Stimulated activated CD4-positive, alpha-beta T cell treated with anti-CD3 and anti-CD28 coated beads, TNF-alpha, amount 100 ng/mL, for 48 hours (primary cell): ENCODE results near the gene GTPBP1.

ENCODE experiments used
- DNase-seq, 3 donors: peaks; one replicate each; pipeline ENCODE4 v3.0.0-alpha.2; 2020; ENCODE audit warnings: low read depth in 3 of 3

The GTPBP1 gene

GRCh38 chr22:38705235-38706100 is at the start of gene GTPBP1:
Gene GTPBP1 (plus strand): TSS chr22:38705944. CDS start chr22:38705956, 12 bp downstream.
- DNase-seq = peak; percentile 89 to 97 (median 95)

- peak; percentile 67 to 82 (median 68) for DNase-seq
These were observed 49.3 kb upstream of the GTPBP1 start, which contains the start of the genes CBY1 and FAM227A for GRCh38 chr22:38656256-38657044. Gene CBY1 (plus strand): TSS chr22:38656638. CDS start chr22:38668055, 11,417 bp downstream. Gene FAM227A (minus strand): TSS chr22:38656392. CDS start chr22:38650168, 6,224 bp downstream.

GRCh38 chr22:38657045-38657909 is 48.5 kb upstream of the GTPBP1 start:
- DNase-seq = peak; percentile 7 to 28 (median 15)

GRCh38 chr22:38674888-38675287 is 30.9 kb upstream of the GTPBP1 start:
- DNase-seq = no peak

GRCh38 chr22:38675833-38676232 is 29.9 kb upstream of the GTPBP1 start:
- DNase-seq = no peak

- peak; percentile 73 to 80 (median 76) for DNase-seq
These were observed 24.0 kb upstream of the GTPBP1 start, which contains the start of gene TOMM22 for GRCh38 chr22:38681582-38682335. Gene TOMM22 (plus strand): TSS chr22:38681957. CDS start chr22:38681979, 22 bp downstream.

- no peak for DNase-seq
These were observed 20.8 kb upstream of the GTPBP1 start for GRCh38 chr22:38684895-38685294.

- no peak for DNase-seq
These were observed 20.0 kb upstream of the GTPBP1 start for GRCh38 chr22:38685761-38686160.

GRCh38 chr22:38689651-38690050 is 16.1 kb upstream of the GTPBP1 start:
- DNase-seq = no peak

GRCh38 chr22:38694049-38694448 is 11.7 kb upstream of the GTPBP1 start:
- DNase-seq = no peak

- DNase-seq = no peak
These were observed 10.8 kb upstream of the GTPBP1 start for GRCh38 chr22:38694940-38695339.

GRCh38 chr22:38696606-38697424 is 8.9 kb upstream of the GTPBP1 start:
- DNase-seq = peak in 2 of 3 donors; percentile 21 to 40

- no peak for DNase-seq
These were observed 8.2 kb upstream of the GTPBP1 start for GRCh38 chr22:38697425-38698089.

- DNase-seq = no peak
These were observed 7.2 kb upstream of the GTPBP1 start for GRCh38 chr22:38698407-38699094.

GRCh38 chr22:38699143-38699542 is 6.6 kb upstream of the GTPBP1 start:
- DNase-seq = no peak

- no peak for DNase-seq
These were observed 6.0 kb upstream of the GTPBP1 start for GRCh38 chr22:38699784-38700183.

- no peak for DNase-seq
These were observed 5.4 kb upstream of the GTPBP1 start for GRCh38 chr22:38700270-38700788.
